GM20431 (cell line): ENCODE results near the gene EMX2.

Experiments
- in situ Hi-C: fragments of 300-500 bp; cut with MseI, MboI; formaldehyde crosslinking; loops from one replicate; pipeline ENCODE4 v1.15.0; 2020; ENCODE audit warnings: low sequenced_read_pairs; ENCODE audit not compliant: unreplicated experiment

EMX2 gene

GRCh38 chr10:117587036-117587435 is 44.5 kb downstream of the EMX2 start:
- in situ Hi-C loops, result no loop called here

DNA sequence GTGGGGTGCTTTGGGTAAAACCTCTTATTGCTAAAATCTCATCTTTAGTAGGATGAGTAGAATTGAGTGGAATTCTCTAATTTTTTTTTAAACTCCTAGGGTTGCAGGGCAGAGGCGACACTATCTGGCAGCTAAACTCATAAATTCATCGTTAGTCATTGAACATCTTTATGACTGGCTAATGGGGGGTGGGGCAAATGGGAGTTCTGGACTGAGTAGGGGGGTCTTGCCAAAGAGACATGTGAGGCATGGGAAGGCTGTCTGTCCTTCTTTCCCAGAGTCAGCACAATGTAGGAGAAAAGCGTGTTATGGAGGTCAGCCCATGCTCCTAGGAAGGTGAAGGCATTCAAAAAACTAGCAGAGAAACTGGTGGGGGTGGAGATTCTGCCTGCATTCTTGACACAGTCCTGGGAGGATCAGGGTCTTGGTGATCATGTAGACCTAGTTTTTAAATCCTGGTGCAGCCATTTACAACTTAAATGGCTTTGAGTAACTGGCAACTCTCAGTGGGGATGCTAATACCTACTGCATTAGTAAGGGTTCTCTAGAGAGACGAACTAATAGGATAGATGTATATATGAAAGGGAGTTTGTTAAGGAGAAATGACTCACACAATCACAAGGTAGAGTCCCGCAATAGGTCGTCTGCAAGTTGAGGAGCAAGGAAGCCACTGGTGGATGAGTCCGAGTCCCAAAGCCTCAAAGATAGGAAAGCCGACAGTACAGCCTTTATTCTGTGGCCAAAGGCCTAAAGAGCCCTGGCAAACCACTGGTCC is 47.7 kb downstream of the EMX2 start:
- in situ Hi-C loops, result no loop called here

GRCh38 chr10:117591043-117591442 is 48.5 kb downstream of the EMX2 start:
- in situ Hi-C loops, result no loop called here

- in situ Hi-C loops, result no loop called here
Observed at GRCh38 chr10:117594722-117595121, 52.2 kb downstream of the EMX2 start.

GRCh38 chr10:117596706-117597105 is 54.2 kb downstream of the EMX2 start:
- in situ Hi-C loops, result no loop called here

GRCh38 chr10:117597216-117597615 is 54.7 kb downstream of the EMX2 start:
- in situ Hi-C loops, result no loop called here
